ENCODE results near the gene UBTF. TPM values are rescaled to one million over a fixed set of nuclear protein-coding genes. Genes with fewer than 3 reads are reported as not detected.

The UBTF gene
- total and polyA plus RNA-seq, 2 donors (not counting 1 experiment from before 2014, with no cell fraction given) = 43.1 to 179 TPM

DNA sequence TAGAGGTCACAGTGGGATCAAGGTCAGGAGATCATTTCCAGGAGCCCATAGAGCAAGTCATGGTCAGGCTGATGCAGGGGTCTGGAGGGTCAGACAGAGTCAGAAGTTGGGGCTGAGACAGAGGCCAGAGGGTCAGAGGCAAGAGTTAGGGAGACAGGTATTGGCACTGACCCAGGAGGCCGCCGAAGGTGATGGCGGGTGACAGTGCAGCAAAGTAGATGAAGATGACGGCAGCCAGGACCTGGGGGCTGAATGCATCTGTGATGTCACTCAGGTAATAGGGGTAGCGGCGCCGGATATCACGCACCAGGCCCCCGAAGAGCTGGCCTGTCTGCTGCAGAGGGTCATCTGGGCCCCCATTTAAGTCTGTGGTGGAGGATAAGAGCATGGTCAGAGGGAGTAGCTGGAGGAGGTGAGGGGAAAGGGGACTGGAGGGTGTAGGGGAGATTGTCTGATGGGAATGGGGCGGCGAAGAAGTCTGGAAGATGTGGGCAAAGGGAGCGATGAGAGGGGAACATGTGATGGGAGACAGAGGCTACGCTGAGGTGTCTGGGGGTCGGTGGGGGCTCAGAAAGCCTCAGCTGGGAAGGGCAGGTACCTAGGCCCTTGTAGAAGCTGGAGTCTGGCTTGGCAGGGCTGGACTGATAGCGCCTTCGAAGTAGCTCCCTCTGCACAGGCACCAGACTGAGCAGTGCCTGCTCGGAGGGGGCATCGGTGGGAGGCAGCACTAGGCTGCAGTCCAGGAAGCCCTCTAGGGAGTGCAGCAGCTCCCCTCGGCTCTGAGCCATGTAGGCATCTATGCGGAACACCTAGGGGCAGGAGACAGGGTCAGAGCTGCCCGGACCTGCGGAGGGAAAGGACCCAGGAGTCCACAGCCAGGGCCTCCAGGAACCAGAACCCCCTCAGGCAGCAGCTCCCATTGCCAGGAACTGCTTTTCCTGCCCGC lies 38.6 kb upstream of the UBTF start:
- TF ChIP-seq, protein P1, sequence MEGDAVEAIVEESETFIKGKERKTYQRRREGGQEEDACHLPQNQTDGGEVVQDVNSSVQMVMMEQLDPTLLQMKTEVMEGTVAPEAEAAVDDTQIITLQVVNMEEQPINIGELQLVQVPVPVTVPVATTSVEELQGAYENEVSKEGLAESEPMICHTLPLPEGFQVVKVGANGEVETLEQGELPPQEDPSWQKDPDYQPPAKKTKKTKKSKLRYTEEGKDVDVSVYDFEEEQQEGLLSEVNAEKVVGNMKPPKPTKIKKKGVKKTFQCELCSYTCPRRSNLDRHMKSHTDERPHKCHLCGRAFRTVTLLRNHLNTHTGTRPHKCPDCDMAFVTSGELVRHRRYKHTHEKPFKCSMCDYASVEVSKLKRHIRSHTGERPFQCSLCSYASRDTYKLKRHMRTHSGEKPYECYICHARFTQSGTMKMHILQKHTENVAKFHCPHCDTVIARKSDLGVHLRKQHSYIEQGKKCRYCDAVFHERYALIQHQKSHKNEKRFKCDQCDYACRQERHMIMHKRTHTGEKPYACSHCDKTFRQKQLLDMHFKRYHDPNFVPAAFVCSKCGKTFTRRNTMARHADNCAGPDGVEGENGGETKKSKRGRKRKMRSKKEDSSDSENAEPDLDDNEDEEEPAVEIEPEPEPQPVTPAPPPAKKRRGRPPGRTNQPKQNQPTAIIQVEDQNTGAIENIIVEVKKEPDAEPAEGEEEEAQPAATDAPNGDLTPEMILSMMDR (IDR thresholded peaks at IDR 0.05) = no peak
- TF ChIP-seq EZH2 (IDR thresholded peaks at IDR 0.05; ENCODE audit: borderline replicate concordance, insufficient read depth, low read depth, low read length, poor library complexity, severe bottlenecking) = no peak
- H3K36me3 ChIP-seq (replicated peaks in 1 of 2; ENCODE audit: control extremely low read depth in 1 of 2, control insufficient read depth in 1 of 2, extremely low read depth in 1 of 2, insufficient read depth in 2 of 2, low read length in 1 of 2) = no peaks in the 10 kb centered on the region
- ChIA-PET POLR2A (interaction anchor here (0.6 kb wide), 1 partner anchor 36 kb away, joined by 4 read pairs; no protein-coding TSS in a partner anchor), CTCF (no interaction called here)
- H3K27ac ChIP-seq (ENCODE audit: low read length in 2 of 2) = no peak overlapping the region
- H3K4me3 ChIP-seq (ENCODE audit: control extremely low read depth in 1 of 5, extremely low read depth in 1 of 5, insufficient read depth in 1 of 5, low read depth in 2 of 5, low read length in 4 of 5) = no peak overlapping the region
- Mint-ChIP-seq H3K27ac (no peak overlapping the region), H3K4me1 (no peaks in the 10 kb centered on the region), H3K9me3 (ENCODE audit: insufficient read depth) (no peaks in the 10 kb centered on the region), H3K4me3 (no peak overlapping the region), H3K27me3 (peaks cover 6% of the 10 kb centered on the region)
- H3K4me2 ChIP-seq (replicated peaks; ENCODE audit: low read depth, low read length, poor library complexity, severe bottlenecking) = no peak overlapping the region
- no peaks in the 10 kb centered on the region for H3K4me1 ChIP-seq (ENCODE audit: control insufficient read depth in 2 of 2, insufficient read depth in 2 of 2, low read length in 2 of 2)
- intact Hi-C loops (cut with micrococcal nuclease) = no loop called here
- WGBS (ENCODE audit: insufficient coverage) = 96% methylated on average over 22 of the region's 23 CpGs
- no peaks in the 10 kb centered on the region for H3K79me2 ChIP-seq (ENCODE audit: control insufficient read depth, insufficient read depth, low read length)
- H3K9me3 ChIP-seq (ENCODE audit: control extremely low read depth in 1 of 3, control insufficient read depth in 2 of 3, insufficient read depth in 1 of 3, low read length in 2 of 3) = no peaks in the 10 kb centered on the region
- peaks cover 0 to 3% (median 0%) of the 10 kb centered on the region in 4 experiments for H3K27me3 ChIP-seq (replicated peaks in 1 of 4; ENCODE audit: control extremely low read depth in 1 of 4, control insufficient read depth in 3 of 4, insufficient read depth in 4 of 4, low read length in 3 of 4)
- no peak for DNase-seq
- no peak for ATAC-seq (ENCODE audit: low read depth)
- no peak overlapping the region for H3K9ac ChIP-seq (ENCODE audit: low read length)
- H2AFZ ChIP-seq (ENCODE audit: insufficient read depth, low read depth, low read length, poor library complexity, severe bottlenecking) = no peak overlapping the region
- no peaks in the 10 kb centered on the region for H4K20me1 ChIP-seq (ENCODE audit: control insufficient read depth, insufficient read depth, low read length, poor library complexity, severe bottlenecking)

DNA sequence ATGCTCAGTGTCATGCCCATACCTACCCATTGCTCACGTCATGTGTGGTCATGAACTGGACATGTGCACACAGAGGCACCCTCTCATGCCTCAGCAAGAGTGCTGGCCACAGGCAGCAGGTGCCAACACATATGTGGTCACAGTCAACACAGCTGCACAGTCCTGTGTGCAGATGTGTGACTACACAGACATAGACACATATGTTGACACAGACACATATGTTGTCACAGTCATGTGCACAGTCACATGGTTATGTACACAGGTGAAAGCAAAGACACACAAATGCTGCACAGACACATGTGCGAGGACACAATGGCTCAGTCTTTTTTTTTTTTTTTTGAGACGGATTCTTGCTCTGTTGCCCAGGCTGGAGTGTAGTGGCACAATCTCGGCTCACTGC lies 37.2 kb upstream of the UBTF start:
- Histone ChIP-seq H3K27ac (ENCODE audit: low read length in 2 of 2) (no peak overlapping the region), H3K9me3 (ENCODE audit: control extremely low read depth in 1 of 3, control insufficient read depth in 2 of 3, insufficient read depth in 1 of 3, low read length in 2 of 3) (no peaks in the 10 kb centered on the region), H3K9ac (ENCODE audit: low read length) (no peak overlapping the region), H3K36me3 (replicated peaks in 1 of 2; ENCODE audit: control extremely low read depth in 1 of 2, control insufficient read depth in 1 of 2, extremely low read depth in 1 of 2, insufficient read depth in 2 of 2, low read length in 1 of 2) (no peaks in the 10 kb centered on the region), H3K4me1 (ENCODE audit: control insufficient read depth in 2 of 2, insufficient read depth in 2 of 2, low read length in 2 of 2) (no peaks in the 10 kb centered on the region), H3K4me3 (ENCODE audit: control extremely low read depth in 1 of 5, extremely low read depth in 1 of 5, insufficient read depth in 1 of 5, low read depth in 2 of 5, low read length in 4 of 5) (no peak overlapping the region), H3K27me3 (replicated peaks in 1 of 4; ENCODE audit: control extremely low read depth in 1 of 4, control insufficient read depth in 3 of 4, insufficient read depth in 4 of 4, low read length in 3 of 4) (peaks cover 0 to 3% (median 0%) of the 10 kb centered on the region in 4 experiments), H3K4me2 (replicated peaks; ENCODE audit: low read depth, low read length, poor library complexity, severe bottlenecking) (no peak overlapping the region), H2AFZ (ENCODE audit: insufficient read depth, low read depth, low read length, poor library complexity, severe bottlenecking) (no peak overlapping the region), H3K79me2 (ENCODE audit: control insufficient read depth, insufficient read depth, low read length) (no peaks in the 10 kb centered on the region), H4K20me1 (ENCODE audit: control insufficient read depth, insufficient read depth, low read length, poor library complexity, severe bottlenecking) (no peaks in the 10 kb centered on the region)
- DNase-seq (no peak), ATAC-seq (ENCODE audit: low read depth) (no peak)
- H3K4me1 Mint-ChIP-seq = no peaks in the 10 kb centered on the region
- H3K4me3 Mint-ChIP-seq = no peak overlapping the region
- H3K9me3 Mint-ChIP-seq (ENCODE audit: insufficient read depth) = no peaks in the 10 kb centered on the region
- peaks cover 6% of the 10 kb centered on the region for H3K27me3 Mint-ChIP-seq
- WGBS (ENCODE audit: insufficient coverage) = 66% methylated on average over 2 of the region's 4 CpGs
- H3K27ac Mint-ChIP-seq = no peak overlapping the region
- intact Hi-C loops (cut with micrococcal nuclease) = no loop called here
- TF ChIP-seq EZH2 (IDR thresholded peaks at IDR 0.05; ENCODE audit: borderline replicate concordance, insufficient read depth, low read depth, low read length, poor library complexity, severe bottlenecking) = no peak
- TF ChIP-seq, protein P1 (IDR thresholded peaks at IDR 0.05) = no peak
- ChIA-PET POLR2A (no interaction called here), CTCF (interaction anchor here (0.8 kb wide), 1 partner anchor 11 kb away, joined by 3 read pairs; no protein-coding TSS in a partner anchor)

All from B cell (primary cell).